ENCODE data around the gene PRTG.

- TF ChIP-seq FOXA1 (IDR thresholded peaks at IDR 0.05) (no peak), SP1 (IDR thresholded peaks at IDR 0.05) (no peak)
Observed at GRCh38 chr15:55768670-55769185, 25.8 kb upstream of the PRTG start.

All from HEK293T (cell line).